K562 (cell line): ENCODE measurements around the gene P2RX2. TPM values are rescaled to one million over a fixed set of nuclear protein-coding genes. Genes with fewer than 3 reads are reported as not detected.

Source experiments
- ARHGAP35 ChIP-seq: fragments of 450-650 bp; IDR thresholded peaks from 2 replicates; pipeline ENCODE4 v1.6.1; 2018; ENCODE audit not compliant: partially characterized antibody
- BHLHE40 ChIP-seq: IDR thresholded peaks from 2 replicates; pipeline ENCODE4 v1.6.1; 2011; ENCODE audit warnings: low read length, improper control_type of control experiment
- CREM ChIP-seq: IDR thresholded peaks from 2 replicates; pipeline ENCODE4 v1.6.1; 2014; ENCODE audit warnings: antibody characterized with exemption, low read depth
- HDAC2 ChIP-seq: fragments of 450-650 bp; IDR thresholded peaks from 2 replicates; pipeline ENCODE4 v1.6.1; 2016; ENCODE audit warnings: mild to moderate bottlenecking
- KAT8 ChIP-seq: fragments of 450-650 bp; IDR thresholded peaks from 2 replicates; pipeline ENCODE4 v1.6.1; 2016; ENCODE audit warnings: low read depth, mild to moderate bottlenecking
- MYC ChIP-seq, 2 experiments: fragments of 250-450 bp in 1 of 2; sonication (Bioruptor Pico) in 1 of 2; IDR thresholded peaks; 2 replicates each; pipeline versions ENCODE4 v1.5.1 to v1.6.1; 2012 to 2021; ENCODE audit warnings: low read depth in 2 of 2, borderline replicate concordance in 1 of 2, improper control_type of control experiment in 1 of 2, low read length in 1 of 2, mild to moderate bottlenecking in 1 of 2, moderate library complexity in 1 of 2
- NCOA6 ChIP-seq: fragments of 450-650 bp; IDR thresholded peaks from 2 replicates; pipeline ENCODE4 v1.6.1; 2017; ENCODE audit warnings: mild to moderate bottlenecking
- NFATC3 ChIP-seq: fragments of 450-650 bp; IDR thresholded peaks from 2 replicates; pipeline ENCODE4 v1.6.1; 2017; ENCODE audit warnings: mild to moderate bottlenecking
- NUFIP1 ChIP-seq: fragments of 450-650 bp; IDR thresholded peaks from 2 replicates; pipeline ENCODE4 v1.6.1; 2018; ENCODE audit not compliant: partially characterized antibody
- PBX2 ChIP-seq, 2 experiments: IDR thresholded peaks in 1 of 2; conservative IDR thresholded peaks in 1 of 2; 2 replicates each; pipeline ENCODE4 v1.6.1; 2016; ENCODE audit warnings: low read depth in 2 of 2, mild to moderate bottlenecking in 1 of 2, missing compliant biosample characterization in 1 of 2, missing genetic modification characterization in 1 of 2, moderate library complexity in 1 of 2
- PKNOX1 ChIP-seq: fragments of 450-650 bp; IDR thresholded peaks from 2 replicates; pipeline ENCODE4 v1.6.1; 2016
- RAD21 ChIP-seq, 2 experiments: fragments of 250-450 bp in 1 of 2; fragments of 450-650 bp in 1 of 2; sonication (Bioruptor Pico) in 1 of 2; formaldehyde crosslinking in 1 of 2; IDR thresholded peaks in 1 of 2; conservative IDR thresholded peaks in 1 of 2; 2 replicates each; pipeline versions ENCODE4 v1.4.0 to v1.8.0; 2020 to 2022; ENCODE audit warnings: mild to moderate bottlenecking in 2 of 2, moderate library complexity in 1 of 2
- RB1 ChIP-seq: fragments of 450-650 bp; IDR thresholded peaks from 2 replicates; pipeline ENCODE4 v1.6.1; 2017; ENCODE audit warnings: low read depth, mild to moderate bottlenecking
- SETDB1 ChIP-seq: IDR thresholded peaks from one replicate; pipeline ENCODE4 v1.6.1; 2012; ENCODE audit warnings: low read length, control low read depth, inconsistent platforms
- STAG1 ChIP-seq: sonication (generic); formaldehyde crosslinking; IDR thresholded peaks from 2 replicates; pipeline ENCODE4 v1.5.0; 2020; ENCODE audit warnings: missing genetic modification reagents, borderline replicate concordance
- STAT6 ChIP-seq: sonication (generic); formaldehyde crosslinking; IDR thresholded peaks from 2 replicates; pipeline ENCODE4 v1.8.1; 2023; ENCODE audit warnings: mild to moderate bottlenecking, missing genetic modification reagents
- TEAD4 ChIP-seq, 2 experiments: sonication (generic) in 1 of 2; formaldehyde crosslinking in 1 of 2; IDR thresholded peaks; 2 replicates each; pipeline versions ENCODE4 v1.6.1 to v1.8.0; 2012 to 2022; ENCODE audit warnings: borderline replicate concordance in 1 of 2, inconsistent platforms in 1 of 2, low read length in 1 of 2, mild to moderate bottlenecking in 1 of 2, missing genetic modification reagents in 1 of 2
- ZKSCAN1 ChIP-seq: fragments of 150-350 bp; IDR thresholded peaks from 2 replicates; pipeline ENCODE4 v1.6.1; 2016; ENCODE audit warnings: low read depth, low read length
- ZNF124 ChIP-seq: sonication (generic); formaldehyde crosslinking; IDR thresholded peaks from 2 replicates; pipeline ENCODE4 v1.8.1; 2022; ENCODE audit warnings: missing genetic modification reagents
- ZNF217 ChIP-seq: sonication (generic); formaldehyde crosslinking; IDR thresholded peaks from 2 replicates; pipeline ENCODE4 v1.8.0; 2022; ENCODE audit warnings: mild to moderate bottlenecking, missing genetic modification reagents
- ZNF785 ChIP-seq: fragments of 250-450 bp; sonication (Bioruptor Pico); IDR thresholded peaks from 2 replicates; pipeline ENCODE4 v1.4.0; 2020; ENCODE audit warnings: mild to moderate bottlenecking
- polyA plus RNA-seq, 8 experiments: library from polyadenylated mRNA; depleted of rRNA in 4 of 8; stranded (reverse) in 5 of 8; unstranded in 3 of 8; fragments of >200 nt; fragmentation: Nextera tagmentation in 2 of 8; fragmentation: Illumina TruSeq in 1 of 8; extraction: Ambion mirVana in 2 of 8; extraction: Trizol in 1 of 8; gene quantifications; 2 replicates each; pipeline versions ENCODE4 v1.2.1 to v1.2.3, GENCODE V29; 2011 to 2014; ENCODE audit warnings: inconsistent platforms in 1 of 8, missing spikeins in 1 of 8
- total RNA-seq, 7 experiments: library from RNA; depleted of rRNA in 6 of 7; stranded (reverse); fragments of >200 nt in 6 of 7; fragmentation: Illumina TruSeq in 2 of 7; extraction: Trizol in 2 of 7; gene quantifications; 2 replicates each; pipeline versions ENCODE4 v1.2.1 to v1.2.3, GENCODE V29; 2011 to 2021; ENCODE audit warnings: low replicate concordance in 1 of 7

Gene P2RX2
- total and polyA plus RNA-seq, 9 of the 15 experiments (the other 6 are each of a cell fraction or from before 2014, with no cell fraction given) = not detected

- no peak for TF ChIP-seq PKNOX1
- TF ChIP-seq NFATC3 = no peak
- no peak for TF ChIP-seq NUFIP1
- 0 out of 2 replicates have a peak, but pooled peaks have one; percentile 56 for TF ChIP-seq BHLHE40
- TF ChIP-seq ZKSCAN1 = no peak
- TF ChIP-seq PBX2 (CRISPR knock-in tag; IDR thresholded peaks at IDR 0.05; ENCODE audit: low read depth) = no peak
- no peak for TF ChIP-seq PBX2 (tag; conservative IDR thresholded peaks at IDR 0.05; ENCODE audit: low read depth)
- no peak; the same call in 1 of the 2 replicates for TF ChIP-seq RB1
- peak; percentile 63 for TF ChIP-seq MYC (IDR thresholded peaks at IDR 0.05; ENCODE audit: low read depth, low read length)
- no peak for TF ChIP-seq MYC (CRISPR knock-in tag; IDR thresholded peaks at IDR 0.05; ENCODE audit: borderline replicate concordance, low read depth)
- TF ChIP-seq RAD21 (CRISPR knock-in tag; conservative IDR thresholded peaks at IDR 0.05 in 1 of 2, IDR thresholded peaks at IDR 0.05 in 1 of 2) = peak; percentile 69 to 94
- TF ChIP-seq HDAC2 = no peak
- 0 out of 2 replicates have a peak, but pooled peaks have one; percentile 23 for TF ChIP-seq TEAD4 (IDR thresholded peaks at IDR 0.05; ENCODE audit: low read length)
- TF ChIP-seq TEAD4 (CRISPR knock-in tag; IDR thresholded peaks at IDR 0.05; ENCODE audit: borderline replicate concordance) = no peak
- TF ChIP-seq ZNF785 (CRISPR knock-in tag) = no peak
- no peak for TF ChIP-seq KAT8
- no peak for TF ChIP-seq ZNF217 (CRISPR knock-in tag)
- TF ChIP-seq STAG1 (CRISPR knock-in tag) = peak; percentile 86
- TF ChIP-seq SETDB1 = no peak
- no peak for TF ChIP-seq ZNF124 (CRISPR knock-in tag)
- 0 out of 2 replicates have a peak, but pooled peaks have one; percentile 27 for TF ChIP-seq STAT6 (CRISPR knock-in tag)
- no peak for TF ChIP-seq ARHGAP35
- peak; percentile 60; the same call in 1 of the 2 replicates for TF ChIP-seq CREM
- no peak for TF ChIP-seq NCOA6
Measured at GRCh38 chr12:132614861-132615578, 3.6 kb upstream of the P2RX2 start (continued).
